ENCODE measurements around the gene RTN4.

The RTN4 gene

DNA sequence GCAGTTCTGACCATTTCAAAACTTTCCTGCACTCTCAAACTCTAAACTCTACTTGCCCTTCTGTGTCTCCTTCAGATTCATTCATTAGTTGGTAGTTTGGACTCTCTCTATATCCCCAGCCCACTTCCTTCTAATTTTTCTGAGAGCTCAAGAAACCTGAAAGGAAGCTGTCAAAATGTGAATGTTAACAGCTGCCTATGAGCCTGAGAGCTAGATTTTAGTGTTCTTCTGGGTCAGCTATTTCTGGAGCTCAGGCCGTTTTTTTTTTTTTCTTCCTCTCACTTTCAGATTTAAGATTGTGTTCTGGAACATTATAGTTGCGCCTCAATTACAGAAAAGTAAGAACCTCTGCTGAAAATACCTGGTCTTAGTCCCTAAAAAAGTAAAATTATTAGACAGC is 73.1 kb downstream of the RTN4 start:
- no peak for DNase-seq (ENCODE audit: low spot score in 2 of 2)
- Histone ChIP-seq H3K4me1 (peaks cover 8% of the 10 kb centered on the region), H3K27me3 (ENCODE audit: low read depth) (no peaks in the 10 kb centered on the region), H3K36me3 (replicated peaks) (peaks cover 24% of the 10 kb centered on the region), H3K4me3 (no peak overlapping the region), H3K9me3 (no peaks in the 10 kb centered on the region)
- in situ Hi-C loops (cut with MboI; ENCODE audit: low sequenced_read_pairs) = no loop called here

DNA sequence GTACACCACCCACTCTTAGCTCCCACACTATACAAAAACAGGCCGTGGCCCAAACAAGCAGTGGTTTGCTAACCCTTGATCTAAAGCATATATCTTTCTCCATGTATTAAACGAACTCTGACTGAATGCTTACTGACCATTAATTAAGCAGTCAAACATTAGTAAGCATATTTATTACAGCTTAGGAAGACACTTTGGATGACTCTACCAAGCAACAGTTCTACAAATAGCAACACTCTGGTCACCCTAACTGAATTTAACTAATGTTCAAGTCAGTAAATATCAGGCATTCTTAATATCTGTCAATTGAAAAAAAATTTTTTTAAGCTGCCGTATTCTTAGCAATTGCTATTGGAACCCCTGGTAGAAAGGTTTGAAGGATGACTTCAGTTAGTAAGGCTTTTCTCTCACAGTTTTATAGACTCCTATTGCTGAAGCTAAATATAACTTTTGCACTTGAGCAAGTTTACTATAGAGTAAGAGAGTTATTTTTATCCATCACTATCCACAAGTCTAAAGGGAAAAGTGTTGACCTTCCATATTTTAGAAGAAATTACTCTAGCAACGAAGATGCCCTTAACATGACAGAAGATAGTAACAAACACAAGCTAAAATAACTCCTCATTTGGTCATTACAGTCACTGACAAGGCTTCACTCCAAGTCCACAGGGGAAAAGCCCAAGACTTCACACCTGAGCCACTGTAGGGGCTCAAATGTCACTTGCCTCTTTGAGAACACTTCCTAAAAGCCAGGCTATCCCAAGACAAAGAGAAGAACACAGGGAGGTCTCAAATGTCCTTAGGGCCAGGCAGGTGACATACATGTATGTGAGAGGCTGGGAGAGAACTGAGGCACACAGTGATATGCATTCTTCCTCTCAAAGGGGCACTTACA is 74.4 kb downstream of the RTN4 start:
- no peaks in the 10 kb centered on the region for H3K9me3 ChIP-seq
- H3K4me3 ChIP-seq = no peak overlapping the region
- H3K36me3 ChIP-seq (replicated peaks) = peaks cover 24% of the 10 kb centered on the region
- DNase-seq (ENCODE audit: low spot score in 2 of 2) = no peak
- peaks cover 8% of the 10 kb centered on the region for H3K4me1 ChIP-seq
- in situ Hi-C loops (cut with MboI; ENCODE audit: low sequenced_read_pairs) = no loop called here
- no peaks in the 10 kb centered on the region for H3K27me3 ChIP-seq (ENCODE audit: low read depth)

DNA sequence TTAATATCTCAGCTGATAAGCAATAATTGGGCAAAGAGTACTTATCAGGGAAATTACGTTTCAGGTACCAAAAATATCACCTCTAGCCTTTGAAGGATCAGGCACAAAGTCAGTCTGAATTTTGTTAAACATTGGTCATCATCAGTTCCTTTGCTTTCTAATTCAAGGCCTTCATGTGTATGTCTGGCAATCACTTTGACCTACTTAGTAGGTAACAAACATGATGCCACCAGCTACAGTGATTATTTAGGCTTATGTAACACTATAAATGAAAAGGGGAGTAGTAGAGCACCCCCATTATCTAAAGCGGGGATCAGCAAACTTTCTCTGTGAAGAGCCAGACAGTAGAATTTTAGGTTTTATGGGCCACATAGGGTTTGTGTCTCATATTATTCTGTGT is 75.1 kb downstream of the RTN4 start:
- Histone ChIP-seq H3K27me3 (ENCODE audit: low read depth) (no peaks in the 10 kb centered on the region), H3K9me3 (no peaks in the 10 kb centered on the region), H3K4me1 (peaks cover 6% of the 10 kb centered on the region), H3K4me3 (no peak overlapping the region), H3K36me3 (replicated peaks) (peaks cover 20% of the 10 kb centered on the region)
- no peak for DNase-seq (ENCODE audit: low spot score in 2 of 2)
- in situ Hi-C loops (cut with MboI; ENCODE audit: low sequenced_read_pairs) = no loop called here

DNA sequence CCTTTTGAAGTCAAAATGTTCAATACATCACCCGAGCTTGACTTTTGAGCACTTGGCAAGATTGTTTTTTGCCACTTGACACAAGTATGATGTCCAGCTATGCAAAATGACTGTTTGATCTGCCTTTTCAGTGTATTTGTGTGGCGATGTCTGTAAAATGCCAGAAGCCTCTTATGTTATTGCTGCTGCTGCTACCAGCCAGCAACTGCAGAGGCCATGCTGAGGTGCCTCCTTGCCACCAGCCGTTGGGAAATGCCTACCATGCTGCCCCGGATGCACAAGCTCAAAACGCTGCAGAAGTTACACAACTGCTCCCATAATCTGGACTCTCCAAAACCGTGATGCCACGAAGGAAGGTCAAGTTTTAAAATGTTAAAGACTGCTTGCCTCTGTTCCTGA is 80.3 kb downstream of the RTN4 start:
- DNase-seq (ENCODE audit: low spot score in 2 of 2) = no peak
- no peaks in the 10 kb centered on the region for H3K27me3 ChIP-seq (ENCODE audit: low read depth)
- H3K4me3 ChIP-seq = no peak overlapping the region
- H3K4me1 ChIP-seq = no peaks in the 10 kb centered on the region
- H3K9me3 ChIP-seq = no peaks in the 10 kb centered on the region
- in situ Hi-C loops (cut with MboI; ENCODE audit: low sequenced_read_pairs) = no loop called here
- peaks cover 20% of the 10 kb centered on the region for H3K36me3 ChIP-seq (replicated peaks)

DNA sequence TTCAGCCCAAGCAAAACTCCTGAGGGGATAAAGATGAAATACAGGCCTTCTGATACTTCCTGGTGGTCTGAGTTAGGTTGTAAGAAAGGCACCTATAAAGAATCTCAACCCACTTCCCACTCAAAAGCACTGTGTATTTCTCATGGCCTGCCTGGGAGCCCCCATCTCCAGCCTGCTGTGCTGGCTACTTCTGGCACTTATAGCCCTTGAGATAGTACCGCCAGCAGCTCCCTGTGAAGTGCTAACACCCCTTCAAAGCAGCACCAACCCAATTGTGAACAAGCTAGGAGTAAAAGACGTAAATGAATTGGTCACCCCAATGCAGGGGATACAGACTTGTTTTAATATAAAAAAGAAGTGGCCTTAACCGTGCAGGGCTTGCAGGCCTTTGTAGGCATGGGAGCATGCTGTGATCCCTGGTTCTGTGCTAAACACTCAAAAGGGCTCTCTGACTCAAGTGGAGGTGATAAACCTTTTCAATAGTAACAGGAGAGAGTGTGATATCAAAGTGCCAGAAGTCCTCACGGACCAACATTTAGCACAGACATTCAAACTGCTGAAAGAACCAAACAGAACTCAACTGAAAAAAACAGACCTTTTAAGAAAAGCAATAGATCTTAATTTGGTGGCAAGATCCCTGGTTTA is 80.8 kb downstream of the RTN4 start:
- Histone ChIP-seq H3K27me3 (ENCODE audit: low read depth) (no peaks in the 10 kb centered on the region), H3K4me1 (no peaks in the 10 kb centered on the region), H3K36me3 (replicated peaks) (peaks cover 20% of the 10 kb centered on the region), H3K4me3 (no peak overlapping the region), H3K9me3 (no peaks in the 10 kb centered on the region)
- in situ Hi-C loops (cut with MboI; ENCODE audit: low sequenced_read_pairs) = no loop called here
- DNase-seq (ENCODE audit: low spot score in 2 of 2) = no peak

DNA sequence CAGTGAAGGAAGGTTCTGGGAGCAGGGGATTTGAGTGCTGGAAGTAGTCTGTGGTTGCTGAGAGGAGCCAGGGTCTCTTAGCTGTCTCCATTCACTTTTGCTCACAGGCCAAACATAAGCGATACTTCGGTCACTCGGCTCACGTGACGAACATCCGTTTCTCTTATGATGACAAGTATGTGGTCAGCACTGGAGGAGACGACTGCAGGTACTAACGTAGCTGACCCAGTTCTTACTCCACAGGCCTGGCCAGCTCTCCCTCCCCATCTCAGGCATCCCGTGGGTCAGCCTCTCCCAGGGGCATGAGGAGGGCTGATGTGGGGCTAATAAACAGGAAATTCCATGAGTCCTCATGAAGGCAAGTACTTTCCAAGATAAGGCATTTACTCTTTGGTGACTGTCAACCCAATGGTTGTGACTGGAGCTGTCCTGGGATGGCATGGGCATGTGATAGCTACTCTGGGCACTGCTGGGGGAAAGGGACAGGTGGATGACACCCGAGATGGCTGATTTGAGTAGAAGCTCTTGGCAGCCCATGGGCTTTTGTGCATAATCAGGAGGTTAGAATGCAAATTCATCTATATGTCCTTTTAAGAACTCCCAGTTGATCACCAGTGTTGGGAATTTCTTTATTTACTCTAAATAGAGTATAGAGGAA is 81.6 kb downstream of the RTN4 start:
- no peak for DNase-seq (ENCODE audit: low spot score in 2 of 2)
- no peaks in the 10 kb centered on the region for H3K27me3 ChIP-seq (ENCODE audit: low read depth)
- in situ Hi-C loops (cut with MboI; ENCODE audit: low sequenced_read_pairs) = no loop called here
- peaks cover 17% of the 10 kb centered on the region for H3K36me3 ChIP-seq (replicated peaks)
- H3K4me3 ChIP-seq = no peak overlapping the region
- H3K4me1 ChIP-seq = no peaks in the 10 kb centered on the region
- H3K9me3 ChIP-seq = no peaks in the 10 kb centered on the region

DNA sequence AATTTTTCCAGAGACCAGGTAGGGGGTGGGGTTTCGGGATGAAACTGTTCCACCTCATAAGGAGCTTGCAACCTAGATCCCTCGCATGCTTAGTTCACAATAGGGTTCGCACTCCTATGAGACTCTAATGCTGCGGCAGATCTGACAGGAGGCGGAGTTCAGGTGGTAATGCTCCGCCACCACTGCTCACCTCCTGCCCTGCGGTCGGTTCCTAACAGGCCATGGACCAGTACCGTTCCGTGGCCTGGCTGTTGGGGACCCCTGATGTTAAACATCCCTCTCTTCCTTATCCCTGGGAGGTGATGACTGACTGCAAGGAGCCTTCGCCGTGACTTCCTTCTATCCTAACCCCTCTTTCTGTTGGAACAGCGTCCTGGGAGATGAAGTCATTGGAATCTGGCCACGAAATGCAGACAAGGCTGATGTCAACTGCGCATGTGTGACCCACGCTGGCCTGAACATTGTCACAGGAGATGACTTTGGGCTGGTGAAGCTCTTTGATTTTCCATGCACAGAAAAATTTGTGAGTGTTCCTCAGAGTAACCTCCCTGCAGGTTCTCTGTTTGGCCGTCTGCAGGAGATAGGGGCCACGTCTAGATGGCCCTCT is 82.4 kb downstream of the RTN4 start:
- no peaks in the 10 kb centered on the region for H3K27me3 ChIP-seq (ENCODE audit: low read depth)
- no peak for DNase-seq (ENCODE audit: low spot score in 2 of 2)
- H3K36me3 ChIP-seq (replicated peaks) = peaks cover 9% of the 10 kb centered on the region
- in situ Hi-C loops (cut with MboI; ENCODE audit: low sequenced_read_pairs) = no loop called here
- H3K4me1 ChIP-seq = no peaks in the 10 kb centered on the region
- H3K4me3 ChIP-seq = no peak overlapping the region
- no peaks in the 10 kb centered on the region for H3K9me3 ChIP-seq

DNA sequence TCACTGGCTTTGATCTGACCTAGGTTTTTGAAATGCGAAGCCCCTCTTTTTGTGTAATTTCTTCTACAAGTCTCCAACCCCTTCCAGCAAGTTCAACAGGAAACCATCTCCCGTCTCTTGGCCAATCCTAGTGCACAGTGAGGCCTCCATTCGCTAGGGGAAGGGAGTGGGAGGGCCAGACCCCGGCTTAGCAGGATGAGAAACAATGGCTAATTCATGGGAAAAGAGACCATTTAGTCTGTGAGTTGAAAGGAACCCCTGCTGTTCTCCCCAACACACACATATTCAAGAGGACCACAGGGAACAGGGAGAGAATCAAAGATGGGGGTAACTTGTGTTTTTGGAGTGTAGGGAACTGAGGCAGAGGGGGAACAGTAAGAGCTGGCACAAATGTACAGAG is 83.0 kb downstream of the RTN4 start:
- Histone ChIP-seq H3K4me1 (no peaks in the 10 kb centered on the region), H3K4me3 (no peak overlapping the region), H3K27me3 (ENCODE audit: low read depth) (no peaks in the 10 kb centered on the region), H3K36me3 (replicated peaks) (peaks cover 6% of the 10 kb centered on the region), H3K9me3 (no peaks in the 10 kb centered on the region)
- no peak for DNase-seq (ENCODE audit: low spot score in 2 of 2)
- in situ Hi-C loops (cut with MboI; ENCODE audit: low sequenced_read_pairs) = no loop called here

DNA sequence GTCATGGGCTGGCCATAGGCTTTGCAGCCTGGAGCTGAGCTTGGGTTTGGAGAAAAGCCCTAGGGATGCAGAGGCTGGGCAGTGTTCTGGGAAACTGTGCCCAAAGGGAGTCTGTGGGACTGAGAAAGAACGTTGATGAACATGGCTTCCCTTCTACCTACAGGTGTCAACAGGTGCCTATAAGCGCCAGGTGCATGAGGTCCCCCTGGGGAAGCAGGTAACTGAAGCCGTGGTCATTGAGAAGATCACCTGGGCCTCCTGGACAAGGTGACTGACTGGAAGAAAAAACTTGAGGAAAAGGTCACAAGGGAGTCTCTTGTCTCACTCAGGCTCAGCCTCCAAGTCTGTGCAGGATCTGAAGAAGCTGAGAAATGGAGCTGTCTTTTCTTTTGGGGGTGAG is 83.4 kb downstream of the RTN4 start:
- in situ Hi-C loops (cut with MboI; ENCODE audit: low sequenced_read_pairs) = no loop called here
- Histone ChIP-seq H3K36me3 (replicated peaks) (peaks cover 2% of the 10 kb centered on the region), H3K4me1 (no peaks in the 10 kb centered on the region), H3K27me3 (ENCODE audit: low read depth) (no peaks in the 10 kb centered on the region), H3K9me3 (no peaks in the 10 kb centered on the region), H3K4me3 (no peak overlapping the region)
- DNase-seq (ENCODE audit: low spot score in 2 of 2) = no peak

DNA sequence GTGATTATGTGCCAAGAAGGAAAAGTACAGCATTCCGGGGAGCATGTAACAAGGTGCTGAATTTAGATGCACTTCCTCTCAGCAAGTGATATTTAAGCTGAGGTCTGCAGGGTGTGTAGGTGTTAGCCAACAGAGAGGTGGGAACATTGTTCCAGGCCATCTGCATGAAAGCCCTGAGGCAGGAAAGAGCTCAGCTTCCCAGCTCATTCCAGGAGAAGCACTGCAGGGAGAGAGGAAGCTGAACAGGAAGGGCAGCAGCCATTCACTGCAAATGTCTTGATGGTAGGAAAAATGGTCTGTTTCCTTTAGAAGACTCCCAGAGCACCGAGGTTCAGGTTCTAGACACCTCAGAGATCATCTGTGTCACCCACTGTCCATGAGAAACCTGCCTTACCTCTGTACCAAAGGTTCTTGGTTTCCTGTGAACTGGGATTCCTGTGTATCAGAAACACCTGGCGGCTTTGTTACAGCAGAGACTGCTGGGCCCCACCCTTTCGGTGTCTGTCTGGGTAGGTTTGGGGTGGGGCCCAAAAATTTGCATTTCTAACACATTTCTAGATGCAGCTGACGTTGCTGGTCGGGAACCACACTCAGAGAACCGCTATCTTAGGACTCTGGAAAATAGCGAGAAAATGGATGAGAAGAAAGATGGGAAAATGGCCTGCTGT is 84.0 kb downstream of the RTN4 start:
- Histone ChIP-seq H3K9me3 (no peaks in the 10 kb centered on the region), H3K36me3 (replicated peaks) (no peaks in the 10 kb centered on the region; the same call in 1 of the 2 replicates), H3K27me3 (ENCODE audit: low read depth) (no peaks in the 10 kb centered on the region), H3K4me3 (no peak overlapping the region), H3K4me1 (no peaks in the 10 kb centered on the region)
- in situ Hi-C loops (cut with MboI; ENCODE audit: low sequenced_read_pairs) = no loop called here
- DNase-seq (ENCODE audit: low spot score in 2 of 2) = peak; percentile 18 to 36

DNA sequence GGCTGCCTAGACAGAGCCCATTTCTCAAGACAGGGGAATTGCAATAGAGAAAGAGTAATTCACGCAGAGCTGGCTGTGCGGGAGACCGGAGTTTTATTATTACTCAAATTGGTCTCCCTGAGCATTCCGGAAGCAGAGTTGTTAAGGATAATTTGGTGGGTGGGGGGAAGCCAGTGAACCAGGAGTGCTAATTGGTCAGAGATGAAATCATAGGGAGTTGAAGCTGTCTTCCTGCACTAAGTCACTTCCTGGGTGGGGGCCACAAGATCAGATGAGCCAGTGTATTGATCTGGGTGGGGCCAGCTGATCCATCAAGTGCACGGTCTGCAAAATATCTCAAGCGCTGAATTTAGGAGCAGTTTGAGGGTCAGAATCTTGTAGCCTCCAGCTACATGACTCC is 84.8 kb downstream of the RTN4 start:
- Histone ChIP-seq H3K9me3 (no peaks in the 10 kb centered on the region), H3K27me3 (ENCODE audit: low read depth) (no peaks in the 10 kb centered on the region), H3K36me3 (replicated peaks) (no peaks in the 10 kb centered on the region), H3K4me3 (no peak overlapping the region), H3K4me1 (no peaks in the 10 kb centered on the region)
- DNase-seq (ENCODE audit: low spot score in 2 of 2) = no peak
- in situ Hi-C loops (cut with MboI; ENCODE audit: low sequenced_read_pairs) = no loop called here

DNA sequence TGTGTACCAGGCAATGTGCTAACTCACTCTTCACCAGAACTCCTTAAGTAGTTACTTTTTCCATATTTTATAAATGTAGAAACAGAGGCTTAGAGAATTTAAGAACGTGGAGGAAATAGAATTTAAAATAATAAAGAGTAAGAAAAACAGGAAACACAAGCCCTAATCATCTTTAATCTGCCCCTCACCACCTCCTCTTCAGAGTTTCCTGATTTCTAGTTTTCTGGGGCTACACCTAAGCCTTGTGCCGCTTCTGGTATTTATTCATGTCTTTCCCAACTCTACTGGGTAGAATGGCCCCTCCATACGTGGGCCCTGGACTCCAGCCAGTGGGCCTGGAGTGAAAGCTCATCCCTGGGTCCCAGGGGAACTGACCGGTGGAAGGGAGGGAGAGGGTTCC is 85.4 kb downstream of the RTN4 start:
- Histone ChIP-seq H3K4me3 (no peak overlapping the region), H3K4me1 (no peaks in the 10 kb centered on the region), H3K9me3 (no peaks in the 10 kb centered on the region), H3K36me3 (replicated peaks) (no peaks in the 10 kb centered on the region), H3K27me3 (ENCODE audit: low read depth) (no peaks in the 10 kb centered on the region)
- in situ Hi-C loops (cut with MboI; ENCODE audit: low sequenced_read_pairs) = no loop called here
- DNase-seq (ENCODE audit: low spot score in 2 of 2) = no peak

DNA sequence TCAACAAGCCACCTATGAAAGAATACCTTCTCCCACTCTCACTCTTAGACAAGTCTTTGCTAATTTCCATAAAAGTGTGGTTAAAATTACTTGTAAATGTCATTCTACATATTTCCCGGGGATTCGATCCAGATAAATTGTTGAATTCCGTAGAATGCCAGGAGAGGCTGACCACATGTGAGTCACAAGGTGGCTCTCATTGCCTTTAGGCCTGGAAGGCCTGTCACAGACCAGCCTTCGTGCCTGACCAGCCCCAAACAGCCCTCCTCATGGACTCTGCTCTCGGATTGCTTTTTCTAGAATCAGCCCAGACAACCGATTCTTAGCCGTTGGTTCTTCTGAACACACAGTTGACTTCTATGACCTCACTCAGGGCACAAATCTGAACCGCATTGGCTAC is 86.0 kb downstream of the RTN4 start:
- Histone ChIP-seq H3K27me3 (ENCODE audit: low read depth) (no peaks in the 10 kb centered on the region), H3K4me1 (no peaks in the 10 kb centered on the region), H3K9me3 (no peaks in the 10 kb centered on the region), H3K4me3 (no peak overlapping the region), H3K36me3 (replicated peaks) (no peaks in the 10 kb centered on the region)
- in situ Hi-C loops (cut with MboI; ENCODE audit: low sequenced_read_pairs) = no loop called here
- no peak for DNase-seq (ENCODE audit: low spot score in 2 of 2)
